GM21526 (cell line): ENCODE measurements around the gene MBP.

Experiments
- ATAC-seq: cut with Tn5 transposase; IDR thresholded peaks from one replicate; pipeline ENCODE4 v1.9.1; 2021; ENCODE audit warnings: moderate library complexity; ENCODE audit not compliant: unreplicated experiment, low FRiP score

The MBP gene

DNA sequence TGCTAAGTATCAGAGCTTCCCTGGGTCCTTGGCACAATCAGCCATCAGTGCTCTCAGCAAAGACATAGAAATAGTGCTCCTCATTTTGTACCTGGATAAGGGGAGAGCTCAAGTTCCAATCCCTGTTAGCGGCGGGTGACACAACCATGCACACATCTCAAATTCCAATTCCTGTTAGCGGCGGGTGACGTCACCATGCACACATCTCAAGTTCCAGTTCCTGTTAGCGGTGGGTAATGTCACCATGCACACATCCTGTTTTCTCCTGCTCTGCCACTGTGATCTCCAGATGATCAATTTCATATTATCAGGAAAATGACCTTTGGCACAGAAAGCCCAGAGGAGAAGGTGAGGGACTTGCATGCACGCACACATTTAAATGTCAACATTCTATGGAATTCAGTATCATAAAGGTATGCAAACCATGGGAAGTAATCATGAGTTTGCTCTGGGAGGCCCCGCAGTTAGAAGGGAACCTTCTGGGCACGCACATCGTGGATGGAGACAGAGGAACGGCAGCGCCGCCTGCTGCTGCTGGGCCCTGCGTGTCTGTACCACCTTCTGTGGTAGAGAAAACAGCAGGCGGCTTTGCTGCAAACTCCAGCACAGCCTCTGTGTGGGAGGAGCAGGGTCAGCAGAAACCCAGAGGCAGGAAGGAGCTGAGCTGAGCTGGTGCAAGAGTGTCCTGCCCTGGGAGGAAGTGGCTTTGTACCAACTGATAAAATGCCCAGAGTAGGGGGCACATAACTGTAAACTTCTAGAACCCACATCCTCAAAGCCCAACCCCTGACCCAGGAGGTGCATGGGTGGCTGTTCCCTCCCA is 77.8 kb downstream of the MBP start:
- peak; percentile 87 for ATAC-seq

DNA sequence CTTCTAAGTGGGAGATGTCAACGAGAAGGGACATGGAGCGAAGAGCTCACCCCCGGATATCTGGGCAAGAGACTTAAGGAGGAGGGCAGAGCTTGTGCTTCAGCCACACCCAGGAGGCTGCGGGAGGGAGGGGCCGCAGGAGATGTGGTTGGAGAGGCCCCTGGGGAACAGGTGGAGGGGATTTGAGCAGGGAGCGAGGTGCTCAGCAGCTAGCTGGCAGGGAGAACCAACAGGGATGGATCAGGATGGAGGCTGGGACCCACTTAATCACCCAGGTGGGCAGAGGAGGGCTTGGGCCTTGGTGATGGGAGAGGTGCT is 78.3 kb downstream of the MBP start:
- ATAC-seq = peak; percentile 11

DNA sequence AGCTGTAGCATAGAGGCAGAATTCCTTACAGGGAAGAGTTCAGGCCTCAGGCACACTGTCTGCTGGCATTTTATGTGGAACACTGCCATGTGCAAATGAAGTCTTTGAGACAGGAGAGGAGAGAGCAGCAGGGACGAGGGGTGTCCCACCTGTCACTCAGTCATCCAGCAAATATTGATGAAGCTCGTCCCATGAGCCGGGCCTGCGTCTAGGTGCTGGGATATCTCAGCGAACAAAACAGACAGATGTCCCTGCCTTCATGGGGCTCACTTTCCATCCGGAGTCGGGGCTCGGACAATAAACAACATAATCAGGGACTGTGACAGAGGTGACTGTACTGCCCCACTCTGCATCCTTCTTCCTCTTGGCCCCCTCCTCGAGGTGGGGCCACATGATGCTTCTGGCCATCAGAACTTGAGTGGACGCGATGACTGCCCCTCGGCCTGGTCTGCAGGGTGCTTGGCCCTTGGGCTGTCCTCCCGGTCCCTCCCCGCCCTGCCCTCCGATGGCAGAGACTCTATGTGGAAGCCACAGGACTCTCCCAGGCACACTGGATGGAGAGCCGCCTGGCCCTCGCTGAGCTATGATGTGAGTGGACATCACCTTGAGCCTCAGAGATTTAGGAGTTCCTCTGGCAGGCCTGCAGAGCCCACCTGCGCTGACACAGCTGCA is 78.8 kb downstream of the MBP start:
- no peak for ATAC-seq

DNA sequence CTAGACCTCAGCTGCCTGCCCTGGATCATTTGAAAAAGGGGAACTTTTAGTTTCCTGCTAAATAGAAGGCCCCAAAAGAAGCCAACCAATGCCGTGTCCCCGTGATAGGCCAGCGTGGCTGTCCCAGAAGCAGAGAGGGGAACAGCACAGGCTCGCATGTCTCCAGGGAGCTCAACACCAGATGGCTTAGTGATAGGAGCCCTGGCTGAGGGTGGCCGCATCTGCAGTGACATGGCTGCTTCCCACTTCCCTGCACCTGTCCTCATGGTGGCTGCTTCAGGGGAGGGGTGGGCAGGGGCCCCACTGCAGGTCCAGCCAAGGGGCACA is 79.6 kb downstream of the MBP start:
- ATAC-seq = no peak

DNA sequence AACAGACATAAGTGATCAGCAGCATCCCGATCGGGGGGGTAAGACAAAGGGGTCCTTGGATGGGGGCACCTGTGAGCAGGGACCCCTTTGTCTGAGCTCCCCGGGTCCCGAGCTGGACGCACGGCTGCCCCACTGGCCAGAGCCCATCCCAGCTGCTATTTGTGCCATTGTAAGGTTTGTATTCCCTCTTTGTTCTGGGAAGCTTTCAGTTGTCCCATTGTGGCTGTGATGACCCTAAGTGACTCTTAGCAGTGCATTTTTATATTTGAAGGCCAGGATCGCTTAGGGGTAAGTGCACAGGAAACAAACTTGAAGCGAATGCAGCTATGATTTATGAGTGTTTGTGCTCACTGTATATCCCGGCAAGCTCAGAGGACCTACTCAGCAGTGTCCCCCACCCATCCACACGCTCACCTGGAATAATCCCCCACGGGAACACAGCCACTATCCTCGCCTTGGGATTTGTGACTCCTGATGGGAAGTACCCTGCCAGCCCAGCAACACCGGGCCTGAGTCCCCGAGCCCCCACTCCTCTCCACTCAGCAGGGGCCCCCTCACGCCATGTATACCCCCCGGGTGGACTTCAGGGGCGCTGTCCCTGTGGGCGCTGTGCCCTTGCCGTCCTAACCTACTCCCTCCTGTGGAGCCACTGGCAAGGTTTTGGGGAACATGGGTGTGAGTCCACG is 80.1 kb downstream of the MBP start:
- no peak for ATAC-seq

DNA sequence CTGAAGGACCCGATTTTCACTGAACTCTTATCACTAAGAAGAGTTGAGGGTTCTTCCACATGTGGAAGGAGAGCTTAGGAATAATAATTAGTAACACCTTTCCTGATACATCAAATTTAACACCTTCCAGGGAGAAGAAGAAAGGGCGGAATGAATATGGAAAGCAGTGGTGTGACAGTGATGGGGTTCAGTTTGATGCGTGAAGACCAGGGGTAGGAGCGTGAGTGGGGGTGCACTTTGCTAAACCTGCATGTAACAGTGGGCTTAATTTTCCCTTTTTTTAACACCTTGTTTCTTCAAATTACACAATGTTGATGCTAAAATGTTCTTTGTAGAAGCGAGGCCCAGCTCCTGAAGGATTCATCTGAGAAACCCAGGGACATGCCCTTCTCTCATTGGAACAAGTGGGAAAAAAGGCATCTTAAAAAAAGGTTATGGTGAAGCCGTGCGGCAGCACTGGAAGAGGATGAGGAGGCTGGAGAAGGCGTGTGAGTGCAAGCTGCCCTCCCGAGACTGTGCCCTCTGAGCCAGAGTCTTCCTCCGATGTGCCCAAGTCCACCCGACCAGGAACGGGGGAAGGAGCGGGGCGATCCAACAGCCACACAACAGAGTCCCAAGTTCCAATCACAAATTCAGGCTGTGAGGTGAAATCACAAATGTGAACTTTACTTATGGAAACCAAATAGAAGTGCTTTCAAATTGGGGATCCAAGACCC is 80.8 kb downstream of the MBP start:
- ATAC-seq = no peak

DNA sequence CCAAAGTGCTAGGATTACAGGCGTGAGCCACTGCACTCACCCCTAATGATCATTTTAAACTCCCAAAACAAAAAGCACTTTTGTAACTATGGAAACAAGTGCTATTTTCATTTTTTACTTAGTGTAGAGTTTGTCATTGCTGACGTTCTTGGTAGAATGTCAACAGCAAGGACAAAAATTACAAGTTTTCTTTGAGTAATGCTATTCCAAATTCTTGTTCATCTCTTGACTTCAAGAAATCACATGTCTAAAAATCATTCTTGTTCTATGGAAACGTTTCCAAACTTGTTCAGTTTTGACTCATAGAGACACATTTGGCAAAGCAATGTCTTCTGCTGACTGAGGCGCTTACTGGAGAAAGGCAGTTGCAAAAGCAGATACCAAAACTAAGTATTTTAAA is 82.6 kb downstream of the MBP start:
- ATAC-seq = no peak

DNA sequence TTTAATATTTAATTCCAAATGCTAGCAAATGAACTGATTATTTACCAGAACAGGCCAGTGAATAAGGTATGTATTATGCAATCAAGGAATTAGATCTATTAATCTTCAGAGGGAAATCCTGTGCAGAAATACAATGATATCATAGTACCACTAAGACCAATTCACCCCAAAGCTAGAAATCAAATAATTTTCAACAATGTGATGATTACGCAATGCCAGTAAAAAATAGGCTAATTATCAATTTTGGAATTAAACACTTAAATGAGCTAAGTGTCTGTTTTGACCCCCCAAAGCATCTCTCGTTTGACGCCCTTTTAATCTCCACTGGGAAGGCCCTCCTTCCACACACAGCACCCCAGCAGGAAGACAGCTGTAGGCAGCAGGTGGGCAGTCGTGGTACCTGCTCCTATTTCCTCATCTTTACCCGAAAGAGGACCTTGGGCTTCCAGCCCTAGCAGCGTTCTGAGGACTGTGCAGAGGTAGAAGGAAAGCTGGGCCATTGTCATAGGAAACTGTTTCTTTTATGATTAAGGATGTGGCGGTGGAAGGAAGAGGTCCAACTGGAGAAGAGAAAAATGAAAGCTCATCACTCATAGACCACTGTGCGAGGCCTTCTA is 84.7 kb downstream of the MBP start:
- ATAC-seq = no peak

DNA sequence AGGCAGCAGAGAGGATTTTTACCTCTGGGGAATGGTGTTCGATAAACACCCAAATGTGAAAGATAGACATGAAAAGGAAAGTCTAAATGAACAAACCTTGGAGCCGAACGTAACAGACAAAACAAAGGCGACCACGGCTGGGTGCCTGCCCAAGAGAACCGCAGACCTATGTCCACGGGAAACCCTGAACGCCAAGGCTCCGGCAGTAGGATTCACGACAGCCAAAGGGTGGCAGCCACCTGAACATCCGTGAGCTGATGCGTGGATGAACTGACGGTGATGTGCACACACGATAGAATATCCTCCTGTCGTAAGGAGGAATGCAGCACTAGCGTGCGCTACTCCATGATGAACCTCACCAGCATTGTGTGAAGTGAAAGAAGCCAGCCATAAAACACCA is 85.6 kb downstream of the MBP start:
- ATAC-seq = no peak

DNA sequence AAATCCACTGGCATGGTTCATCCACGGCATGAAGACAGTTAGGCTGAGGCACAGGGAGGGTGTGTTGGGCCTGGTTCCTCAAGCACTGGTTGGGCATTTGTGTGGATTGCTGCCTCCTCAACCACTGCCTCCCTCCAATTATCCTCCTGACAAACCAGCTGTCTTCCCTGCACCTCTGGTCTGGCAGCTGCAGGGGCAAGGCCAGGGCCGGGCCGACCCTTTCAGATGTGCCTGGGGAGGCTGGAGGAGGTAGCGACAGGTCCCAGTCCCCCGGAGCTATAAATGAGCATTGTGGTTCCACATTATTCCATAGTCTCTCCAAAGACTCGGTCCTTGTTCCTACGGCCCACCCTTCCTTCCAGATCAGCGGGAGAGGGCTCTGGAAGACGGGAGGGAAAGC is 86.2 kb downstream of the MBP start:
- ATAC-seq = no peak

DNA sequence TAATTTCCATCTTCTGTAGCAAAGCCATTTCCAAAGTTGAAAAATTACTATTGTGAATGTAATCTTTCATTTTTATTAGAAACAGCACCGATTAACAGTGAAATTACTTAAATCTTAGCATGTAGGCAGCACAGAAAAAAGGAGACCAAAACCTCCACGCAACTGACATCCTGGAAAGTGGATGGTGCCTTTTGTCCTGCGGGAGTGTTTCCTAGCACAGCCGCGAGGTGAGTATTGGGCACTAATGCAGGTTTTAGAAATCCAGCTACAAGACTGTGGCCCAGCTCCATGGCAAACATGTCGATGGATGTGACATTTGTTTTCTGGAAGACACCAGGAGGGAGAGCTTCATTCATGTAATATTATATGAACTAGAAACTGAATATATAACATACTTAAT is 86.9 kb downstream of the MBP start:
- no peak for ATAC-seq

DNA sequence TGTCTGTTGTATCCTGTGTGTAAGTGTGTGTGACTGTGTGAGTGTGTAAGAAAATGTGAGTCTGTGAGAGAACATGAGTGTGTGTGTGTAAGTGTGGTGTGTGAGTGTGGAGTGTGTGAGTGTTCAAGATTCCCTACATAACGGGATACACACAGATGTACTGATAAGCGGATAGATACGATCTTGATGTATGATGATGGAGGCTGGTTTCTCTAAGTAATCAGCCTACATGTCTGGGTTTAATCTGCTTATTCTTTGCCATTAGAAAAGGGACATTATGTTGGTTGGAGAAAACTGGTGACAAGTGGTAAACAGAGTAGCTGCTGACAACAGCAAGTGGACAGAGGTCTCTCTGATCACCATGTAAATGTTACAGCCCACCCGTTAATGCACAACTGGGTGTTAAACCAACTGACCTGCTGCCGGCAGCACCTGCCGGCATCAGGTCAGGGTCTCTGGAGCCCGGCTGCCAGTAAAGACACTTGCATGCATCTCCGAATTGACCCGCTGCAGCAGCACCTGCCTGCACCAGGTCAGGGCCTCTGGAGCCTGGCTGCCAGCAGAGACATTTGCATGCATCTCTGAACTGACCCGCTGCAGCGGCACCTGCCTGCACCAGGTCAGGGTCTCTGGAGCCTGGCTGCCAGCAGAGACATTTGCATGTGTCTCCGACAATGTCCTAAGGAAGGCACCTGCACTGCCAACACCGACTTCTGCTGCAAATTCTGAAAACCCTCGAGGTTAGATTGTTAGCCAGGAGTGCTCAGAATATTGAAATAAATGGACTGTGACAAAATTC is 87.5 kb downstream of the MBP start:
- peak; percentile 62 for ATAC-seq

DNA sequence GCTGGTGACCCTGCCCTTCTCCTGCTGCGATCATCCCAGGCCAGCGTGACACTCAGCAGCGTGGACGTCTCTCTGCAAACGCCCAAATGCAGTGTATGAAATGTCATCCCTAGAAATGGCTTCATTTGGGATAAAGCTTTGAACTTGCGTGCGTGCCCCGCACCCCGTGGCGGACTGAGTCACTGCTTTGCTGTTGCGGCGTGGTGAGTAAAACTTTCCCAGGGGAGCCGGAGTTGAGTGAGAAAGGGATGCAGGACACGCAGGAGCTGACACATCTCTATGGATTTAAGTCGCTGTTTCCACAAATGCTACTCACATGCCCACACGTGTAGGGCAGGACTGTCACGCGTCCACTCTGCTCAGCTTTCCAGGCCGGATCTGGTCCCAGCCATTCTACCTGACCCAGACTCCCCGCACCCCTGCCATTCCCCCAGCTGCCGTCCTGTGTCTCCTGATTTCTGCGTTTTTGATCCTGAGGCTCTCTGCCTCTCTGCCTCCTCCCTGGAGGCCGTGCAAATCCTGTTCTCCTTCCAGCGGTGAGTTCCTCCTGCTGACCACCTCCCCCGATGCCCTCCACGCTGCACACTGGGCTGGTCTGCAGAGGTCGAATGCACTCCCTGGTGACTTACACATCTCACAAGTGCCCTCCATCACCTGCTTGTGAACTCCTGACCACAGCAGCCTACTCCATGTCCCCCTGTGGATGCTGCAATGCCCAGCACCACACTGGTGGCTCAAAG is 88.9 kb downstream of the MBP start:
- ATAC-seq = no peak

DNA sequence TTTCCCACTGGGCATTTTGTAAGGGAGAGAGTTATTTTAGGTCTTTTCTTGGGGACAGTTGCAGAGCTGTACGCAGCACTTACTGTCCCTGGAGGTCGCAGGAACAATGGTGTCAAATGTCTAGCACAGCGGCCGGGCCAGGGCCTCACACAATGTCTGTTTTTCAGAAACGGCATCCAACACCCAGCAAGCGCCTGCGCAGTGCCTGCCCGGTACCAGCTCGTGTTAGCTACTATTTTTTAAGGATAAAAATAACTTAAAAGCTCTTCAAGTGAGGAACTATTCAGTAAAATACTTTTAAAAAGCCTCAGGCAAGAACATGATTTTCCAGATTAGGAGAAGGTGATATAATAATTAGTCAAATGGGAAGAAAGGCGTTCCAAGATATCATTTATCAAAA is 90.0 kb downstream of the MBP start:
- no peak for ATAC-seq

DNA sequence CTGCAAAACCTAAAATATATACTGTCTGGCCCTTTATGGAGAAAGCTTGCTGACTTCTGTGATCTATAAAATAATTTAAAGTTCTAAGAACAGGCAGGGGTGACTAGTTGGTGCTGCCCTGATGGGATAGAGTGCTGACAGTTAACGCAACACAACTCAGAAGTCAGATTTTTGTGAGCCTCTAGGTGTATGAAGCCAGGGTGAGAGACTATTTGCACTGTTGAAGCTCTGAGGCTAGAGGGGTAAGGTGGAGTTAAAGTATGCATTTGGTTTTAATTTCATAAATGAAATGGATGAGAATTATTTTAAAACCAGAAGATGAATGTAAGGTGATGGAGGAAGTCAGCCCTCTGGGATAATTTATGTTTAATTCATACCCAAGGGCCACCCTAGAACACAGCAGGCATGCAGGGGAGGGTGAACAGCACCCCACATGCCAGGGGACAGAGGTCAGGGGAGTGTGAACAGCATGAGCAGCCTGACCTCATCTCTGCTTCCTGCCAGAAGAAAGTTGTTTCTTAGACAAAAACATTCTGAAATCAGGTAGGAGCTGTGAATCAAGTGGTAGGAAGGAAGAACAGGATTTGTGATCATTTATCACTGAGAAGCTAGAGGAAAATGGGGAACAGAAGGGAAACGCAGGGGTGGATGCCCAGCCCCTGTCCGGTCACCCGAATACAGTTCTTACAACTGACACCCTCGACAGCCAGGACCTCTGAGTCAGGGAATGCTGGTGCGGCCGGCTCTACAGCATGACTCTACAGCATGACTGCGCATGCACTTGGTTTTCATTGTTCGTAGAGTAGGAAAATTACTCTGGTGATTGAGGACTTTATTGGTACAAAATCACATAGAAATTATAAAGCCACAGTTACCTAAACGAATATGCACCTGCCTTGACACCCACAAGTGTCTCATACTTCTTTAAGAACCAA is 93.1 kb downstream of the MBP start:
- no peak for ATAC-seq

DNA sequence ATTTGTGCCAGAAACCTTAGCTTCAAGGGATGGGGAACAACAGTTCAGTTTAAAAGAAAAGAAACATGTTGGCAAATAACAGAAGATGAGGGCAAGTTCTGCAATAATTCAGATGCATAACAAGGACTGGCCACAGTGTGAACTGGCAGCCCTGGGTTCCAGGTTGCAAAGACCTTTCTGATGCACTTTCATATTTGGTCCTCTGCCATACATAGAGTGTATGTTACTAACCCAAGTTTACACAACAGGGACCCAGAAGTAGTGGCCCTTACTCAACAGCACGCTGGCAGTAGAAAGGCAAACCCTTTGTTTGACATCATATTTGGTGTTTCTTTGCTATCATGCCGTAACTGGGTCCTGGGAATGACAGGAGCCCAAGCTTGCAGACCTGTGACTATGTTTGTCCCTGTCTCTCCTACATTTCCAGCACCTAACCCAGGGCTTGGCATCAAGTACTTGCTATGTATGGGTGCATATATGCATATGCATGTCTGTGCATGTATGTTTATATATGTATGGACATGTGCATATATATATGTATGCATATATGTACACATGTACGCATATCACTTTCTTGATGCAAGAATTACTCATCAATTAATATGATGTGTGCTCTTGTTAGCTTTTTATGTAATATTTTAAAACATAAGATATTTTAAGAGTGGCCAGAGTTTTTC is 94.3 kb downstream of the MBP start:
- ATAC-seq = no peak

DNA sequence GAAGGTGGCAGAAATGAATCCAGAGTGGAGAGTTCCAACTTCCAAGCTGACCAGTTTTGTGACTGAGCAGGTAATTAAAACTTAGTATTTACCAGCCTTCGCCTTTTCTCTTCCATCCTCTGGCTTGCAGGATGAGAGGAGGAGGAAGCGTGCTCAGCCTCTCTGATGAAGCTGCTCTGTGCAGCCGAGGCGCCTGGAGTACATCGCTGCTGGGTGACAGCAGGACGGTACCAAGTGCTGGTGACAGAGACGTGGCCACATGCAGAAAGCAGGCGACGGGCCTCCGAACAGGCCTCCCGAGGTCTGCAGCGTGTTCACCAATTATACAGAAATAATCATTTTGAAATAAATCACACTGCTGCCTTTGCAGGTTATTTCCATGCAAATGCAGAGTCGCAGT is 95.0 kb downstream of the MBP start:
- no peak for ATAC-seq
